ENCODE measurements around the gene NOP14. TPM values are rescaled to one million over a fixed set of nuclear protein-coding genes. Genes with fewer than 3 reads are reported as not detected.

Gene NOP14
- polyA plus RNA-seq, result 10 to 100 TPM in 3 of 4 donors, 1 to 10 TPM in 1; 10.0 to 26.3 (median 17.9) TPM
- long read RNA-seq, donor 1, result 0 reads
- long read RNA-seq, donor 2, partial matches to known transcripts, result 0 of 1 reads
- long read RNA-seq, donor 2, other reads (novel, unspliced or antisense), result 0 of 1 reads
- long read RNA-seq, donor 3, partial matches to known transcripts, result 0 of 2 reads
- long read RNA-seq, donor 3, other reads (novel, unspliced or antisense), result 0 of 2 reads
- long read RNA-seq, donor 4, result 0 reads
- long read RNA-seq, donor 5, partial matches to known transcripts, result 0 of 1 reads
- long read RNA-seq, donor 5, other reads (novel, unspliced or antisense), result 0 of 1 reads
- long read RNA-seq, donor 6, partial matches to known transcripts, result 0 of 2 reads
- long read RNA-seq, donor 6, other reads (novel, unspliced or antisense), result 0 of 2 reads
- long read RNA-seq, donor 7, result 0 reads
- long read RNA-seq, donor 8, result 0 reads
- long read RNA-seq, donor 9, result 0 reads
- long read RNA-seq, donor 10, partial matches to known transcripts, result 0 of 2 reads
- long read RNA-seq, donor 10, other reads (novel, unspliced or antisense), result 0 of 2 reads

DNA sequence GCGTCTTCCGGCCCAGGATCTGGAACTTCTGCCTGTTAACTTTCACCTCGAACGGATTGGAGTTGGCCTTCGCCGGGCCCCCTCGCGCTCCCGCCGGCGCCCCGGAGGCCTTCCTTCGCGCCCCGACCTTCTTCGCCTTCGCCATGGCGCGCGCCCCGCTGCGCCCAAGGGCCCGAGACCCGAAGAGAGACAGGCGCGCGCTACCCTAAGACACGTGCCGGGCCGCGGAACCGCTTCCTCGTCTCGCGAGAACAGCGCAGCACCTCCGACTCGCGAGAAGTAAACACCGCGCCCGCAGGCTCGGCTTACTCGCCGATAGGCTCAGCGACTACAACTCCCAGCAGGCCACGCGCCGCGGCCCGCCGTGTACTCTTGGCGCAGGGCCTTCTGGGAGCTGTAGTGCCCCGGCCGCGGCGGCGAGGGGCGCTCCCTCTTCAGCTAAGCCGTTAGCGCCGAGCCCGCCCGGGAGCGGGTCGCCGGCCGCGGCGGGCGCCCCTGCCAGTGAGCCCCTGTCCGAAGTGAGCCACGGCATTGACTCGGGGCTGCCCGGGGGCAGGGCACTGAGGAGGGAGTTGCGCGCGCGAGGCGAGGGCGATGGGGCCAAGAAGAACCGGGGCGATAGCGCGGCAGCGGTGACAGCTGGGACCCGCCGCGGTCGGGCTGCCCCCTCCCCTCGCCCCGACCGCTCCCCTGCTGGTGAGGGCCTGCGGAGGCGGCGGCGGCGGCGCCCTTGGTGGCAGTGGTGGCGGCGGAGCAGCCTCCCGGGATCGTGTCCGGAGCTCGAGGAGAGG, at the start of gene NOP14, which contains the start of gene GRK4:
TSS of gene NOP14 (minus strand) at position 232 of the 791 bp plus-strand sequence. CDS start at position 145, 87 bp downstream.
TSS of gene GRK4 (plus strand) at position 397 of the 791 bp plus-strand sequence. CDS start 500 bp downstream, outside the sequence.
- Histone ChIP-seq H3K27me3 (ENCODE audit: control insufficient read depth in 3 of 3, insufficient read depth in 3 of 3, low read length in 3 of 3) (no peaks in the 10 kb centered on the region), H3K4me3 (ENCODE audit: low read depth in 1 of 3, low read length in 3 of 3) (peak within 1 kb of the TSS; percentile 80 to 86 (median 84)), H3K27ac (ENCODE audit: low read depth in 1 of 3, low read length in 2 of 3) (peak within 1 kb of the TSS; percentile 63 to 92 (median 75)), H3K9me3 (ENCODE audit: control insufficient read depth in 2 of 2, insufficient read depth in 1 of 2, low read depth in 1 of 2, low read length in 1 of 2) (no peaks in the 10 kb centered on the region), H3K36me3 (ENCODE audit: control insufficient read depth in 3 of 3, insufficient read depth in 2 of 3, low read depth in 1 of 3, low read length in 3 of 3) (peaks cover 0 to 13% (median 0%) of the 10 kb centered on the region in 3 donors), H3K4me1 (ENCODE audit: control insufficient read depth in 3 of 3, insufficient read depth in 2 of 3, low read depth in 1 of 3, low read length in 2 of 3) (peaks cover 3 to 12% (median 8%) of the 10 kb centered on the region in 3 donors)
- 0% methylated on average over 78 to 105 of the region's 105 CpGs for WGBS, 3 donors
- DNase-seq (peak; percentile 98 to 99), FAIRE-seq (no peak)

GRCh38 chr4:3011456-3012220, 48.4 kb upstream of the NOP14 start:
- FAIRE-seq (no peak), DNase-seq (no peak)

GRCh38 chr4:3010998-3011397, 47.8 kb upstream of the NOP14 start:
- 83 to 86% (median 84%) methylated on average over 5 of the region's 5 CpGs for WGBS, 3 donors
- peaks cover 0 to 8% (median 4%) of the 10 kb centered on the region in 3 donors for H3K4me1 ChIP-seq (ENCODE audit: control insufficient read depth in 3 of 3, insufficient read depth in 2 of 3, low read depth in 1 of 3, low read length in 2 of 3)
- DNase-seq (no peak), FAIRE-seq (no peak)
- H3K4me3 ChIP-seq (ENCODE audit: low read depth in 1 of 3, low read length in 3 of 3), result no peak overlapping the region
- H3K9me3 ChIP-seq (ENCODE audit: control insufficient read depth in 2 of 2, insufficient read depth in 1 of 2, low read depth in 1 of 2, low read length in 1 of 2), result no peaks in the 10 kb centered on the region
- no peaks in the 10 kb centered on the region for H3K27me3 ChIP-seq (ENCODE audit: control insufficient read depth in 3 of 3, insufficient read depth in 3 of 3, low read length in 3 of 3)
- no peak overlapping the region for H3K27ac ChIP-seq (ENCODE audit: low read depth in 1 of 3, low read length in 2 of 3)
- H3K36me3 ChIP-seq (ENCODE audit: control insufficient read depth in 3 of 3, insufficient read depth in 2 of 3, low read depth in 1 of 3, low read length in 3 of 3), result no peaks in the 10 kb centered on the region

More at GRCh38 chr4:3011456-3012220, 48.4 kb upstream of the NOP14 start:
- no peaks in the 10 kb centered on the region for H3K9me3 ChIP-seq (ENCODE audit: control insufficient read depth in 2 of 2, insufficient read depth in 1 of 2, low read depth in 1 of 2, low read length in 1 of 2)
- no peak overlapping the region for H3K4me3 ChIP-seq (ENCODE audit: low read depth in 1 of 3, low read length in 3 of 3)
- H3K4me1 ChIP-seq (ENCODE audit: control insufficient read depth in 3 of 3, insufficient read depth in 2 of 3, low read depth in 1 of 3, low read length in 2 of 3), result peaks cover 0 to 8% (median 4%) of the 10 kb centered on the region in 3 donors
- no peaks in the 10 kb centered on the region for H3K36me3 ChIP-seq (ENCODE audit: control insufficient read depth in 3 of 3, insufficient read depth in 2 of 3, low read depth in 1 of 3, low read length in 3 of 3)
- H3K27me3 ChIP-seq (ENCODE audit: control insufficient read depth in 3 of 3, insufficient read depth in 3 of 3, low read length in 3 of 3), result no peaks in the 10 kb centered on the region
- 88 to 92% (median 89%) methylated on average over 17 of the region's 17 CpGs for WGBS, 3 donors
- H3K27ac ChIP-seq (ENCODE audit: low read depth in 1 of 3, low read length in 2 of 3), result no peak overlapping the region

DNA sequence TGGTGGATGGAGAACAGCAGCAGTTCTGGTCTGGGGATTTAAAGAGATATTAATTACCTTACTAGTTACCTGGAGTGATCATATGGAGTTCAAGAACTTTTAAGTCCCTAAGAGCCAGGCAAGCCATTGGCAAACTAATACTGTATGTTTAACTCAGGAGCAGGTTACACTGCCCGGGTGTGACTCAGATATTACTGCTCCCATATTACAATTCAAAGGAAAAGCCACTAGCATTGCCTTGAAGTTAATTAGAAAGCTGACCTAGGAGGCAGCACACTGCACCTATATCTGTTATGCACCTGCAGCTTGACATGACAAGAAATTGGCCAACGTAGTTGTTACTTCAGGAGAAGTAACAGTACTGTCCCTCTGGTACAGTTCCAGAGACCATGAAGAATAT, 47.4 kb upstream of the NOP14 start:
- Histone ChIP-seq H3K4me3 (ENCODE audit: low read depth in 1 of 3, low read length in 3 of 3) (no peak overlapping the region), H3K4me1 (ENCODE audit: control insufficient read depth in 3 of 3, insufficient read depth in 2 of 3, low read depth in 1 of 3, low read length in 2 of 3) (peaks cover 0 to 8% (median 4%) of the 10 kb centered on the region in 3 donors), H3K9me3 (ENCODE audit: control insufficient read depth in 2 of 2, insufficient read depth in 1 of 2, low read depth in 1 of 2, low read length in 1 of 2) (no peaks in the 10 kb centered on the region), H3K27me3 (ENCODE audit: control insufficient read depth in 3 of 3, insufficient read depth in 3 of 3, low read length in 3 of 3) (no peaks in the 10 kb centered on the region), H3K36me3 (ENCODE audit: control insufficient read depth in 3 of 3, insufficient read depth in 2 of 3, low read depth in 1 of 3, low read length in 3 of 3) (no peaks in the 10 kb centered on the region), H3K27ac (ENCODE audit: low read depth in 1 of 3, low read length in 2 of 3) (peak overlapping the region in 1 of 3 donors; percentile 27)
- peak in 1 of 2 donors; percentile 17 for DNase-seq
- FAIRE-seq, result no peak
- WGBS, 3 donors, result 25 to 62% (median 36%) methylated on average over 2 of the region's 2 CpGs

- FAIRE-seq (no peak), DNase-seq (peak; percentile 31 to 59)
- no peaks in the 10 kb centered on the region for H3K27me3 ChIP-seq (ENCODE audit: control insufficient read depth in 3 of 3, insufficient read depth in 3 of 3, low read length in 3 of 3)
- peaks cover 0 to 8% (median 4%) of the 10 kb centered on the region in 3 donors for H3K4me1 ChIP-seq (ENCODE audit: control insufficient read depth in 3 of 3, insufficient read depth in 2 of 3, low read depth in 1 of 3, low read length in 2 of 3)
- H3K27ac ChIP-seq (ENCODE audit: low read depth in 1 of 3, low read length in 2 of 3), result no peak overlapping the region
- 19 to 59% (median 32%) methylated on average over 7 of the region's 7 CpGs for WGBS, 3 donors
- H3K4me3 ChIP-seq (ENCODE audit: low read depth in 1 of 3, low read length in 3 of 3), result no peak overlapping the region
- H3K36me3 ChIP-seq (ENCODE audit: control insufficient read depth in 3 of 3, insufficient read depth in 2 of 3, low read depth in 1 of 3, low read length in 3 of 3), result no peaks in the 10 kb centered on the region
- no peaks in the 10 kb centered on the region for H3K9me3 ChIP-seq (ENCODE audit: control insufficient read depth in 2 of 2, insufficient read depth in 1 of 2, low read depth in 1 of 2, low read length in 1 of 2)
These were observed 46.2 kb upstream of the NOP14 start for GRCh38 chr4:3009422-3009821.

GRCh38 chr4:3007724-3008123, 44.5 kb upstream of the NOP14 start:
- DNase-seq (no peak), FAIRE-seq (no peak)
- no peaks in the 10 kb centered on the region for H3K9me3 ChIP-seq (ENCODE audit: control insufficient read depth in 2 of 2, insufficient read depth in 1 of 2, low read depth in 1 of 2, low read length in 1 of 2)
- H3K27ac ChIP-seq (ENCODE audit: low read depth in 1 of 3, low read length in 2 of 3), result no peak overlapping the region
- WGBS, 3 donors, result 88 to 95% (median 92%) methylated on average over 2 of the region's 2 CpGs
- H3K4me3 ChIP-seq (ENCODE audit: low read depth in 1 of 3, low read length in 3 of 3), result no peak overlapping the region
- peaks cover 0 to 3% (median 3%) of the 10 kb centered on the region in 3 donors for H3K4me1 ChIP-seq (ENCODE audit: control insufficient read depth in 3 of 3, insufficient read depth in 2 of 3, low read depth in 1 of 3, low read length in 2 of 3)
- H3K27me3 ChIP-seq (ENCODE audit: control insufficient read depth in 3 of 3, insufficient read depth in 3 of 3, low read length in 3 of 3), result no peaks in the 10 kb centered on the region
- H3K36me3 ChIP-seq (ENCODE audit: control insufficient read depth in 3 of 3, insufficient read depth in 2 of 3, low read depth in 1 of 3, low read length in 3 of 3), result no peaks in the 10 kb centered on the region

DNA sequence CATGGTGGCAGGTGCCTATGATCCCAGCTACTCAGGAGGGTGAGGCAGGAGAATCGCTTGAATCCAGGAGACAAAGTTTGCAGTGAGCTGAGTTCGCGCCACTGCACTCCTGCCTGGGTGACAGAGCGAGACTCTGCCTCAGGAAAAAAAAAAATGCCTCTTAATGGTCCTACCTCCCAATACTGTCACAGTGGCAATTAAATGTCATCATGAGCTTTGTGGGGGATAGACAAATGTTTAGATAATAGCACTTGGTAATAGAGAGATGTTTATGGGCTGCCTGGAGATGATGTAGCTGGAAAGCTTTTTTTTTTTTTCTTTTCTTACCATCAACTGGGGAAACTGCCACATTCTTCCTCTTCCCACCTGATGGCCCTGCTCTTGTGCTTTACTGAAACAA, 33.2 kb upstream of the NOP14 start:
- no peak overlapping the region for H3K27ac ChIP-seq (ENCODE audit: low read depth in 1 of 3, low read length in 2 of 3)
- peaks cover 0 to 2% (median 0%) of the 10 kb centered on the region in 3 donors for H3K4me1 ChIP-seq (ENCODE audit: control insufficient read depth in 3 of 3, insufficient read depth in 2 of 3, low read depth in 1 of 3, low read length in 2 of 3)
- no peak overlapping the region for H3K4me3 ChIP-seq (ENCODE audit: low read depth in 1 of 3, low read length in 3 of 3)
- H3K27me3 ChIP-seq (ENCODE audit: control insufficient read depth in 3 of 3, insufficient read depth in 3 of 3, low read length in 3 of 3), result no peaks in the 10 kb centered on the region
- DNase-seq (no peak), FAIRE-seq (no peak)
- no peaks in the 10 kb centered on the region for H3K9me3 ChIP-seq (ENCODE audit: control insufficient read depth in 2 of 2, insufficient read depth in 1 of 2, low read depth in 1 of 2, low read length in 1 of 2)
- H3K36me3 ChIP-seq (ENCODE audit: control insufficient read depth in 3 of 3, insufficient read depth in 2 of 3, low read depth in 1 of 3, low read length in 3 of 3), result no peaks in the 10 kb centered on the region
- 92 to 93% (median 93%) methylated on average over 4 of the region's 4 CpGs for WGBS, 3 donors

Measured in small intestine (tissue), 16 donors.